Ovary (tissue), 3 donors: ENCODE measurements around the gene LRIG1.

ENCODE experiments used
- POLR2A ChIP-seq: fragments of 450-650 bp; IDR thresholded peaks from one replicate; pipeline ENCODE4 v1.6.1; 2017; ENCODE audit warnings: antibody characterized with exemption, mild to moderate bottlenecking, moderate library complexity
- TF ChIP-seq, protein P1 (sequence below), 3 donors: fragments of 450-650 bp in 2 of 3; fragments of 200-600 bp in 1 of 3; IDR thresholded peaks; one replicate each; pipeline versions ENCODE4 v1.5.1 to v1.8.0; 2016 to 2022; ENCODE audit warnings: antibody characterized with exemption in 3 of 3, mild to moderate bottlenecking in 1 of 3
- donor health status: DM: no; HTN: no; CAD: no.

DNA sequence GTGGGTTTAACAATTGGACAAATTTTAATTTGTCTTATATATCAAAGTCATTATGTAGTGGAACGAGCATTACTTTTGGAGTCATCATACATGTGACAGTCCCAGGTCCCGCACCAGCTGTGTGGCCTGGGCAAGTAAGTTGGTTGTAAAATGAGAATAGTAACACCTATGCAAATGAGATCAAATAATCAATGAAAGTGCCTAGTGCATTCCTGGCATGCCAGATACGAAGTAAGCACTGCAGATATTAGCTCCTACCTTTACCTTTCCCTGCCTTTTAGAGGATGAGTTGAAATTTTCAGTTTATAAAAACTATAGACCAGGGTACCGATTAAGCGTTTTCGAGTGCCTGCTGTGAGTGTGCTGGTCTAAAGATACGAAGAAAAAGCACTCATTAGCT, 134.1 kb downstream of the LRIG1 start:
- TF ChIP-seq, protein P1, sequence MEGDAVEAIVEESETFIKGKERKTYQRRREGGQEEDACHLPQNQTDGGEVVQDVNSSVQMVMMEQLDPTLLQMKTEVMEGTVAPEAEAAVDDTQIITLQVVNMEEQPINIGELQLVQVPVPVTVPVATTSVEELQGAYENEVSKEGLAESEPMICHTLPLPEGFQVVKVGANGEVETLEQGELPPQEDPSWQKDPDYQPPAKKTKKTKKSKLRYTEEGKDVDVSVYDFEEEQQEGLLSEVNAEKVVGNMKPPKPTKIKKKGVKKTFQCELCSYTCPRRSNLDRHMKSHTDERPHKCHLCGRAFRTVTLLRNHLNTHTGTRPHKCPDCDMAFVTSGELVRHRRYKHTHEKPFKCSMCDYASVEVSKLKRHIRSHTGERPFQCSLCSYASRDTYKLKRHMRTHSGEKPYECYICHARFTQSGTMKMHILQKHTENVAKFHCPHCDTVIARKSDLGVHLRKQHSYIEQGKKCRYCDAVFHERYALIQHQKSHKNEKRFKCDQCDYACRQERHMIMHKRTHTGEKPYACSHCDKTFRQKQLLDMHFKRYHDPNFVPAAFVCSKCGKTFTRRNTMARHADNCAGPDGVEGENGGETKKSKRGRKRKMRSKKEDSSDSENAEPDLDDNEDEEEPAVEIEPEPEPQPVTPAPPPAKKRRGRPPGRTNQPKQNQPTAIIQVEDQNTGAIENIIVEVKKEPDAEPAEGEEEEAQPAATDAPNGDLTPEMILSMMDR (IDR thresholded peaks at IDR 0.05) = no peak
- no peak for TF ChIP-seq POLR2A
